ENCODE measurements around the gene EVX2. TPM values are rescaled to one million over a fixed set of nuclear protein-coding genes. Genes with fewer than 3 reads are reported as not detected.

The EVX2 gene
- under 1 TPM in 2 of 4 donors, not detected in 2; 0.04 to 0.06 TPM for polyA plus RNA-seq (ENCODE audit: insufficient read length in 4 of 4)

GRCh38 chr2:176083796-176084261 is at the start of gene EVX2:
Gene EVX2, minus strand, starts transcription at chr2:176083962. Its CDS starts 186 bp downstream, at chr2:176083776.
- DNase-seq (ENCODE audit: low read depth in 4 of 4, low spot score in 3 of 4): no peak

GRCh38 chr2:176133389-176133788 is 49.6 kb upstream of the EVX2 start:
- no peak for DNase-seq (ENCODE audit: low read depth in 4 of 4, low spot score in 3 of 4)

- no peak for DNase-seq (ENCODE audit: low read depth in 4 of 4, low spot score in 3 of 4)
Measured at GRCh38 chr2:176132205-176133171, 48.7 kb upstream of the EVX2 start.

GRCh38 chr2:176131848-176132158 is 48.0 kb upstream of the EVX2 start:
- no peak for DNase-seq (ENCODE audit: low read depth in 4 of 4, low spot score in 3 of 4)

- DNase-seq (ENCODE audit: low read depth in 4 of 4, low spot score in 3 of 4): no peak
Measured at GRCh38 chr2:176130957-176131847, 47.4 kb upstream of the EVX2 start.

- no peak for DNase-seq (ENCODE audit: low read depth in 4 of 4, low spot score in 3 of 4)
Measured at GRCh38 chr2:176130147-176130956, 46.6 kb upstream of the EVX2 start.

- no peak for DNase-seq (ENCODE audit: low read depth in 4 of 4, low spot score in 3 of 4)
Measured at GRCh38 chr2:176129813-176130146, 46.0 kb upstream of the EVX2 start.

GRCh38 chr2:176128982-176129796 is 45.4 kb upstream of the EVX2 start, which contains the start of gene HOXD8:
Gene HOXD8, plus strand, starts transcription at chr2:176129705. Its CDS starts 662 bp downstream, at chr2:176130367.
- DNase-seq (ENCODE audit: low read depth in 4 of 4, low spot score in 3 of 4): no peak

GRCh38 chr2:176128172-176128981 is 44.6 kb upstream of the EVX2 start:
- no peak for DNase-seq (ENCODE audit: low read depth in 4 of 4, low spot score in 3 of 4)

GRCh38 chr2:176127774-176128072 is 44.0 kb upstream of the EVX2 start:
- DNase-seq (ENCODE audit: low read depth in 4 of 4, low spot score in 3 of 4): no peak

GRCh38 chr2:176126929-176127773 is 43.4 kb upstream of the EVX2 start:
- DNase-seq (ENCODE audit: low read depth in 4 of 4, low spot score in 3 of 4): no peak

- DNase-seq (ENCODE audit: low read depth in 4 of 4, low spot score in 3 of 4): no peak
Measured at GRCh38 chr2:176125772-176126054, 42.0 kb upstream of the EVX2 start.

- DNase-seq (ENCODE audit: low read depth in 4 of 4, low spot score in 3 of 4): no peak
Measured at GRCh38 chr2:176124947-176125771, 41.4 kb upstream of the EVX2 start.

GRCh38 chr2:176124110-176124946 is 40.6 kb upstream of the EVX2 start:
- no peak for DNase-seq (ENCODE audit: low read depth in 4 of 4, low spot score in 3 of 4)

- no peak for DNase-seq (ENCODE audit: low read depth in 4 of 4, low spot score in 3 of 4)
Measured at GRCh38 chr2:176123411-176124109, 39.8 kb upstream of the EVX2 start.

All from left renal pelvis (tissue), 4 donors.